NCI-H226 (cell line): ENCODE results near the gene ARHGAP40.
"Not testable (repeated sequence)": the region's sequence is repeated elsewhere in the genome, so short reads cannot be mapped to it uniquely, and the experiment has no call there.

Experiments used
- DNase-seq: peaks from one replicate; pipeline ENCODE4 v3.0.0-alpha.2; 2015

ARHGAP40 gene

DNA sequence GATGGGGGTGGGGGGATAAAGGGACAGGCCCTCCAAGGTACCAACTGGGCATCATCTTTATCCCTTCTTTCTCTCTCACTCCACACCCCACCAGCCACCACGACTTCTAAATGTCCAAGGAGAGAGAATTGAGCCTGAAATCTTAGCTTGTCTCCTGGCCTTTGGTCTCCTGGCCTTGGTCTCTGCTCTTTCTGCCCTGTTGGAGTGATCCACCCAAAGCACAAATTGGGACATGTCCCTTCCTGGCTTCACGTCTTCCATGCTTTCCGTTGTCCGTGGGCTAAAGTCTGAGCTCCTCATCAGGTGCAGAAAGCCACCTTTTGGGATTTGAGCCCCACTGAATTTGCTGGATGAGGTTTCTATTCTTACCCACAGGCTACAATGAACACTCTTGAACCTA, 12.3 kb upstream of the ARHGAP40 start:
- no peak for DNase-seq

DNA sequence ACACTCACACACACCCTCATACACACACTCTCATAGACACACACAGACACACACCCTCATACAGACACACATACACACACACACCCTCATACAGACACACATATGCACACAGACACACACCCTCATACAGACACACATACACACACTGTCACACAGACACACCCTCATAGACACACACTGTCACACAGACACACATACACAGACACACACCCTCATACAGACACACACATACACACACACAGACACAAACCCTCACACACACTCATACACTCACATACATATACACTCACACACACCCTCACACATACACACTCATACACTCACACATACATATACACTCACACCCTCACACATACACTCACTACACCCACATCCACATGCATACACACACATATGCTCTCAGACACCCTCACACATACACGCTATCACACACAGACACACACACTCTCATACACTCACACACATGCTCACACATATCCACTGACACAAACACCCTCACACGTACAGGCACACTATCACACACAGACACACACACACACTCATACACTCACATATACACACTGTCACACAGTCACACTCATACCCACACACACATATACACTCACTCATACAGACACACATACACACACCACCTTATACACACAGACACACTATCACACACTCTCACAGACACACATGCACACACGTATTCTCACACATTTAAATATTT, 11.5 kb upstream of the ARHGAP40 start:
- DNase-seq: no peak

DNA sequence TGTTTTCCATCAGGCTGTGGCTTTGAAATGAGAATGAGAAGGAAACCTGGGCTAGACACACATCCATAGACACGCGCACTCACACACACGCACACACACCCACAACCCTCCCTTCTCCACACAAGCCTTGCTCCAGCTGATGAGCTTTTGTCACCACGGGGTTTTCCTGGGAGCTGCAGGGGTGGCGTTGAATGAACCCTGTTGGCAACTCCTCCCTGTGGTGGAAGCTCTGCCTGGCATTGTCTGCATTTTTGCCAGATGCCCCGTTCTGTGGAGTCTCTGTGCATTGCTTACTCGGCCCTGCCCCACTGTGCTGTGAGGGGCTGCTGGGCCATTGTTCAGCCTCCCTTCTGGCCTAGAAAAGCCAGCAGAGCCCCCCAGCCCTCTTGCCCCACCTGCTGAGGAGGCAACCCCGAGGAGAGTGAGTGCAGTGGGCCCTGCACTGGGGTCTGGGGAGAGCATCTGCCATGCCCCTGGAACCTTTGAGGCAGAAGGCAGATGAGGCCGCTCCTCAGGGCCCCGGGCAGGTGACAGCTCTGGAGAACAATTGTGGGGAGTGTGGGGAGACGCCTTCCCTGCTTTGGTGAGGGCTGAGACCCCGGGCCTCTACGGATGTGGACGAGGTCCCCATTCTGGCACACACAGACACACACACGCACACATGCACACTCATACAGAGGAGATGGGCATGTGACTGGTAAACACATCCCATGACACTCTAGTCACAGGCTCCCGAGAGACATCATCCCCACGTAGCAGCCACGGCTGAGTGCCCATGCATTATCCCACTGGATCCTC, 10.7 kb upstream of the ARHGAP40 start:
- DNase-seq: no peak

DNA sequence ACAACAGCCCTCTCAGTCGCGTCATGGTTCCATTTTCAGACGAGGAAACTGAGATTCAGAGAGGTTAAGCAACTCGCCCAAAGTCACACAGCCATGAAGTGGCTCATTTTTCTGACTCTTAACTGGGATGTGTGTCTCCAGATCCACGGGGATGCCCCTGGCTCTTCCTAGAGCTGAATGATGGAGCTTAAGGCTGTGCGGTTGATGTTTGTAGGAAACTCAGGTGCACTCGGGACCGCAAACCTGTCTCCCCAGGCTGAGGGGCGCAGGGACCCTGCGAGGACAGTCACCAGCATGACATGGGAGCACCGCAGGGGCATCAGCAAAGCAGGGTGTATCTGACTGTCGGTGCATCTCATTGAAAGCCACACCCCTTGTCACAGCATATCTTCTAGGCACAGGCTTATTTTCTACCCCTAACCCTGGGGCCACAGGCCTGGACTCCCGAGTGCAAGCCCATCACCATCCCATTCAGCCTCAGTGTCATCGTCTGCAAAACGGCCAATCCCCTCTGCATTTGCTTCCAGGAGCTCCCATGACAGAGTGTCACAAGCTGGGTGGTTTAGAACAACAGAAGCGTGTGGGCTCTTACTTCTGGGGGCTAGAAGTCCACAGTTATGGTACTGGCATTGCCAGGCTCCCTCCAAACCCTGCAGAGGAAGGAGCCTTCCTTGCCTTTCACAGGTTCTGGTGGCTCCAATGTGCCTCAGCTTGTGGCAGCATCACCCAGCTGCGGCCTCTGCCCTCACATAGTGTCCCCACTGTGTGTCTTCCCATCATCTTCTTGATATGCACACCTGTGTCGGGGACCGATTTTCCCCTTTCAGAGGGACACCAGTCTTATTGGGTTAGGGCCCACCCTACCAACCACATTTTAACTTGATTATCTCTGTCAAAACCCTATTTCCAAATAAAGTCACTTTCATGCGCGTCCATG, 9.9 kb upstream of the ARHGAP40 start:
- DNase-seq: no peak

DNA sequence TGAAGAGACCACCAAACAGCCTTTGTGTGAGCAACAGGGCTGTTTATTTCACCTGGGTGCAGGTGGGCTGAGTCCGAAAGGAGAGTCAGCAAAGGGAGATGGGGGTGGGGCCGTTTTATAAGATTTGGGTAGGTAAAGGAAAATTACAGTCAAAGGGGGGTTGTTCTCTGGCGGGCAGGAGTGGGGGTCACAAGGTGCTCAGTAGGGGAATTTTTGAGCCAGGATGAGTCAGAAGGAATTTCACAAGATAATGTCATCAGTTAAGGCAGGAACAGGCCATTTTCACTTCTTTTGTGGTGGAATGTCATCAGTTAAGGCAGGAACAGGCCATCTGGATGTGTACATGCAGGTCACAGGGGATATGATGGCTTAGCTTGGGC, 9.2 kb upstream of the ARHGAP40 start:
- not testable (repeated sequence) for DNase-seq

DNA sequence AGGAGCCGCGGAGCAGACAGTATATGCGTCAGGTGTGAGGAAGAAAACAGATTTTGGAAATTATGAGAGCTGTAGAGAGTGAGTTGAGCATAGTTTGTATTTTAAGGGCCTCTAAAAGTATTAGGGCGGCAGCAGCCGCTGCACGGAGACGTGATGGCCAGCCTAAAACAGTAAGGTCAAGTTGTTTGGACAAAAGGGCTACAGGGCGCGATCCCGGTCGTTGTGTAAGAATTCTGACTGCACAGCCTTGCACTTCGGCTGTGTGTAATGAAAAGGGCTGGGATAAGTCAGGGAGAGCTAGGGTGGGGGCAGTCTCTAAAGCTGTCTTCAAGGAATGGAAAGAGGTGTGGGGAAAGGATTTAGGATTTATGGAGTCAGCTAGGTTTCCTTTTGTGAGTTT, 7.3 kb upstream of the ARHGAP40 start:
- not testable (repeated sequence) for DNase-seq

DNA sequence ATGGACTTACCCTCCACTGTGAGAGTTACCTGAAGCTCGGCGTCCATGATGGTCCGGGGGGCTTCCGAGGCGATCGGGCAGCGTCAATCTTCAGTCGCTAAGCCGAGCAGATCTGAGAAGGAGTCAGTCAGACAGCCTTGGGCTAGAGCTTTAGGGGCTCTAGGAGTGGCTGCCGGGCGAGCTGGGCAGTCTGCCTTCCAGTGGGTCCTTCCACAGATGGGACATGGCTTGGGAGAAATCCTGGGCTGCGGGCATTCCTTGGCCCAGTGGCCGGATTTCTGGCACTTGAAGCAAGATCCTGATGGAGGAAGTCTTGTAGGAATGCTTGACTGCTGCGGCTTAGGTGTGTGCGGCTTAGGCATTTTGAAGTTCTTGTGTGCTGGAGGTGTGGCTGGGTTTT, 5.7 kb upstream of the ARHGAP40 start:
- DNase-seq: not testable (repeated sequence)

DNA sequence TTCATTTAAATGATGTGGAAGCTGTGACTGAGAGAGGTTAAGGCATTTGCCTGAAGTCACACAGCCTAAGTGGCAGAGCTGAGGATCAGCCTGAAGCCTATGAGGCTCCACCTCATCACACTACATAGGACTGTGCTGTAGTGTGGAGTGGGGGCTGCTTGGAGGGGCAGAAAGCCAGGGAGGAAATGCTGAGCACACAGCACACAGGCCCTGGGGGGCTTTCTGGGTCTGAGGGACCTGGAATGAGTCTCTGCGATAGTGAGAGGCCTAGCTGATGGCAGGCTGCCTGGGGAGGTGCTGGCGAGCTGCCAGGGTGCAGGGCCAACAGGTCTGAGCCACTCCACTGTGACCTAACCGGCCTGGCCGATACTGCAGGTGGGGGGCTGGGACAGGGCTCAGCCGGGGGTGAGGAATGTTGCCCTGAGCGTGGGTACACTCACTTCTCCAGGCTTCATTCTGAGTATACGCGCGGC, 2.2 kb upstream of the ARHGAP40 start:
- DNase-seq: no peak

DNA sequence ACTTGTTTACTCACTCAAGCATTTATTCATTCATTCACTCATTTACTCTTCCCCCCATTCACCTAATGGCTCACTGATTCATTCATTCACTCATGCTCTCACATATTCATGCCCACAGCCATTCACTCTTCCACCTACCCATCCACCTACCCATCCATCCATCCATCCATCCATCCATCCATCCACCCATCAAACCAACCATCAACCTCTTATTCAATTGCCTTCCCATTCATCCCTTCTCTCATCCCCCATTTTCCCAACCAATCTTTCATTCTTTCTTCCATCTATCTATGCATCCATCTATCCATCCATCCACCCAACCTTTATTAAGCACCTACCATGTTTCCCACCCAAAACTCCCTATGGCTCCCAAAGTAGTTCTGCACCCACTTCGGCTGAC, 1.6 kb upstream of the ARHGAP40 start:
- no peak for DNase-seq

DNA sequence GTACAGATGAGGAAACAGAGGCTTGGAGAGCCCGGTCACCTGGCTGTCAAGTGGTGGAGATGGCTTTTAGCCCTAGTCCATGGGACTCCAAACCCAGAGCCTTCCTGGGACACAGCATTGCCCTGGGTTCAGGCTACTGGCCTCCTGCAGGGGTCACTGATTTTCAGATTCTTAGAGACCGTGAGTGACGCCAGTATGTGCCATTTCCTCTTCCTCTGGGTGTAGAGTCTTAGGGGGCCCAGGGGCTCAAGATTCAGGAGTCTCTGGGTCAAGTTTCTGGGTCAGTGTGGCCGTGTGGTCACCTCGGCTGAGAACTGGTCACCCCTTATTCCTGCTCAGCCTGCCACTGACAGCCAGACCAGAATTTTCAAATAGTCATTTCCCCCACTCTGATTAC, 574 bp downstream of the ARHGAP40 start:
- no peak for DNase-seq

DNA sequence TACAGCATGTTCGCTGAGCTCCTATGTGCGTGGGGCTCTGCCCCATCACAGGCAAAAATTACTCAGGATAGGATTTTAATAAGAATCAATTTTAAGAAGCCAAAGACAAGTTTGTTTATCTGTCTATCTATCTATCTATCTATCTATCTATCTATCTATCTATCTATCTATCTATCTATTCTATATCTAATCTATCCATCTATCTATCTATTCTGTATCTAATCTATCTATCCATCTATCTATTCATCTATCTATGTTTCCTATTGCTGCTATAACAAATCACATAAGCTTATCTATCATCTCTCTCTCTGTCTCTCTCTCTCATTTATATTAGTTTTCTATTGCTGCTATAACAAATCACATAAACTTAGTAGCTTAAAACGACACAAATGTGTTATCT, 1.7 kb downstream of the ARHGAP40 start:
- DNase-seq: no peak

DNA sequence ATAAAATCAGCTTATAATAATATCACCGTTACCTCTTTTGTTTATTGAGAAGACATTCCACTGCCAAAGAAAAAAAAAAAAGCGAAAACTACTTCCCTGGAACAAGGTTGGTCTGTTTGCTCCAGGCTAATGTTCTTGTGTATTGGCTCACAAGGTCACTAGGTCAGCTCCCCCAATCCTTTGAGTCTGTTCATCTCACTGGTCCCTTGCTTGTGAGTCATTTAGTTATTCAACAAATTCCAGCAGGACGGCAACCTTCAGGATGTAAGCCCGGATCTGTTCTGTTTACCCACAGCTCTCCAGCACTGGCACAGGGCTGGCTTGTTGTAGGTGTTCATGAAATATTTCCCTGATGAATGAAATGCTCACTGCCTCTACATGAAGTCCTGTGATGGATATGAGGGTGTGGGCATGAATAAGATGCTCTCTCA, 3.3 kb downstream of the ARHGAP40 start:
- DNase-seq: peak; percentile 63

DNA sequence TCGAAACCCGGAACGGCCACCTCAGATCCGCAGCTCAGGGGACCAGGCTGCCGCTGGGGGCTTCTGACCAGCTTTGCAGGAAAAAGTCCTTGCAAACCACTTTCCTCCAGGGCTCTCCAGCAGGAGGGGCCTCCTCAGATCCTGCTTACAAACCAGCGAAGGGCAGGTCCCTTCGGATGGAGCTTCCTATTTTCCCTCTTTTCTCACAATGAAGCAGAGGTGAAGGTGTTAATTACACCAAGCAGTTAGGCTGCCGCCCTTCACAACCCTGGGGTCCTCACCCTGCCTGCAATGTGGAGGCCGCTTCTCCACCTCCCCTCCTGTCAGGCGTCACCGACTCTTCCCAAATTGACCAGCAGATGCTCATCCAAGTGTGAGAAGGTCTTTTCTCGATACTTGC, 5.7 kb downstream of the ARHGAP40 start:
- DNase-seq: no peak

DNA sequence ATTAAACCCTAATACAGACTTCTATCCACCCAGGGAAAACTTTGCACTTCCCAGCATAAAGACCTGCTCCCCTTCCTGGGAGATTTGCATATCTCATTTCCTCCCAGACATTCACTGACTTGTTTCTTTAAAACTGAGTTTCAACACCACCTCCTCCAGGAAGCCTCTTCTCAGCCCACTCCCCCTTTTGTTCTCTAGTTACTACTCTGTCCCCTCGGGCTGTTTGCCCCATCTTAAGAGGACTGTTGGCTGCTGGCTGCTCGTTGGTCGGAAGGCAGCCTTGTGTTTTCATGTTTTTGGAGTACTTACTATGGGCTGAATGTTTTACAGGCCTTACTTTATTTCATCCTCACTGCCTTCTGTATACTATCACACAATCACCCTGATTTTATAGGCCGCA, 6.6 kb downstream of the ARHGAP40 start:
- no peak for DNase-seq

DNA sequence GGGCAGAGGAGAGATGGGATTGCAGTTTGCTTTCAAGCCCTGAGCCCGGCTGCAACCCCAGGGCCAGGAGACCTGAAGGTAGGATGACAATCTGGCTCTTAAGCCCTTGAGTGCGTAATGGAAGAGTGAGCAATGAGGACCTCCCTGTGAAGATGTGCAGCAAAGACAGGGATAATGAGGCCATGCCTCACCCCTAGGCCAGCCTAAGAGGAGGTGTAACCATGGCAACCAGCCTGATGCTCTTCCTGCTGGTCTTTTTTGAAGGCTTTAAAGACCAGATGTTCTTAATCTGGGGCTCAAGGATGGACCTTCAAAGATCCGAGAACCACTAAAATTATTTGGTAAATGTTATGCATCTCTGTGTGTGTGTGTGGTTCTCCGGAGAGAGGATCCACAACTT, 8.2 kb downstream of the ARHGAP40 start:
- DNase-seq: no peak

DNA sequence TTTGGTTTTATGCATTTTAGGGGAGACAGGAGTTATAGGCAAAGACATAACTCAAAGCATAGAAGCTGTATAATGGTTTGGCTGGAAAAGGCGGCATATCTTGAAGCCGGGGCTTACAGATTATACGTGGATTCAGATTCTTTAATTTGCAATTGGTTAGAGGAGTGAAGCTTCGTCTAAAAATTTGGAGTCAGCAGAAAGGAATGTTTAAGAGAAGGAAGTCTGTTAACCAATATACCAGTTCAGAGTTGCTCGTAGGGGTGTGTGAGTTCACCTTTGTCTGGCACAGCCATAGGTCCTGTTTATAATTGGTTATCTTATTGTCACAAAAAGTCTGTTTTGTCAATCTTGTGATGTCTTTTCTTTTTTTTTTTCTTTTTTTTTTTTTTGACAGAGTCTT, 8.9 kb downstream of the ARHGAP40 start:
- peak; percentile 68 for DNase-seq

DNA sequence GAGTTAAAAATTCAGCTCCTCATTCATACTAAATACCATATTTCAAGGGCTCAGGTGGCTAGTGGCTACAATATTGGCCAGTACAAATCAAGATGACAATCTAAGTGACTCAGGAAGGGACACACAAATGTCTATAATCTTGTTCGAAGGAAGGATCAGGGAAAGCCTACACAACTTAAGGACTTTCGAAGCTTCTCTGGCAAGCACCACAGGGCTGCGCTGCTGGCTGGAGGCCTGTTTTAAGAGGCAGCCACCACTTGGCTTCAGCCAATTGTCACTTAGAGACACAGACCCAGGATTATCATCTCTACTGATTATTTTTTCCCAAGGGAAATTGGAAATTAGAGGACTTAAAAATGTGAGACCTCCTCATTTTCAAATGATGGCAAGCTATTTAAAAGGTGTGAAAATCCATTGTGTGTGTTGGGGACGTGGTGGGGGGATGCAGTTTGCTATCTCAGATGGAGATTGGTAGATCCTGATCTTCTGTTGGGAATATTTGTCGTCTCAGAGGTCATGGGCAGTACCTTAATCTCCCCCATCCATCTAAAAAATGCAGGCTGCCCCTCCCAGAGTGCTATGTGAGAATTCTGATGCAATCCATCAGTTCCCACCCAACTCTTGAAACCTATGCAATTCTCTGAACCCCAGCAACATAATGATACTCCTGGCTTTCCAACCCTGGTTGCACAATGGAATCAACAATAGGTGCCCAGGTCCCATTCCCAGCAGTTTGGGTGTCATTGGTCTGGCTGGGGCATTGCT, 11.3 kb downstream of the ARHGAP40 start:
- DNase-seq: no peak

DNA sequence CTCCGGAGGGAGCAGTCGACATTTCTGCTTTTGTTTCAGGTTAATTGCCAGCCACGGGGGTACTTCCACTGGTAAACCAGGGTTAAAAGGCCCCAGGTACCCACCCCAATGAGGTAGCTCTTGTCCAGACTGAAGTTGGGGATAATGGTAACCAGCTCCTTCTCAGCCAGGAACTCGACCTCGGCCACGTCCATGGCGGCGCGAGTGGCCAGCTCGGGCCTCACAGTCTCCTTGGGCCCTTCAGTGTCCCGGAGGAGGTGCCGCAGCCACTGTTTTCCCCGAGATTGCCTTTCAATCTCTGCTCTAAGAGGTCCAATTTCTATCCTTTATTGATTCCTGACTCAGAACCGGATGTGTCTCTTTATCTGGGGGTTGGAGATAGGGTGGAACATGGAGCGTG, 13.7 kb downstream of the ARHGAP40 start:
- DNase-seq: no peak

DNA sequence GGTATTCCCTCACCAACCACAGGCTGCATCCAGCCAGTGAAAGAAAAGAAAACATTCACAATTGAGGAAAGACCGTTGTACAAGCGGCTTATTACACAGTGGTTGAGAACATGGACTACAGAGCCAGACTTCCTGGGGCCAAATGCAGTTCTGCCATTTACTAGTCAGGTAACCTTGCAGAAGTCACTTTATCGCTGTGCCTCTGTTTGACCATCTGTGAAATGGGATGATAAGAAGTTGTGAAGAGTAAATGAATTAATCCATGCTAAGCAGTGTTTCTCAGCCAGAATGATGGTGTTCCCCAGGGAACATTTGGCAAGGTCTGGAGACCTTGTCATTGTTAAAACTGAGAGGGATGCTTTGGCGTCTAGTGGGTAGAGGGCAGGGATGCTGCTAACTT, 14.8 kb downstream of the ARHGAP40 start:
- DNase-seq: no peak

DNA sequence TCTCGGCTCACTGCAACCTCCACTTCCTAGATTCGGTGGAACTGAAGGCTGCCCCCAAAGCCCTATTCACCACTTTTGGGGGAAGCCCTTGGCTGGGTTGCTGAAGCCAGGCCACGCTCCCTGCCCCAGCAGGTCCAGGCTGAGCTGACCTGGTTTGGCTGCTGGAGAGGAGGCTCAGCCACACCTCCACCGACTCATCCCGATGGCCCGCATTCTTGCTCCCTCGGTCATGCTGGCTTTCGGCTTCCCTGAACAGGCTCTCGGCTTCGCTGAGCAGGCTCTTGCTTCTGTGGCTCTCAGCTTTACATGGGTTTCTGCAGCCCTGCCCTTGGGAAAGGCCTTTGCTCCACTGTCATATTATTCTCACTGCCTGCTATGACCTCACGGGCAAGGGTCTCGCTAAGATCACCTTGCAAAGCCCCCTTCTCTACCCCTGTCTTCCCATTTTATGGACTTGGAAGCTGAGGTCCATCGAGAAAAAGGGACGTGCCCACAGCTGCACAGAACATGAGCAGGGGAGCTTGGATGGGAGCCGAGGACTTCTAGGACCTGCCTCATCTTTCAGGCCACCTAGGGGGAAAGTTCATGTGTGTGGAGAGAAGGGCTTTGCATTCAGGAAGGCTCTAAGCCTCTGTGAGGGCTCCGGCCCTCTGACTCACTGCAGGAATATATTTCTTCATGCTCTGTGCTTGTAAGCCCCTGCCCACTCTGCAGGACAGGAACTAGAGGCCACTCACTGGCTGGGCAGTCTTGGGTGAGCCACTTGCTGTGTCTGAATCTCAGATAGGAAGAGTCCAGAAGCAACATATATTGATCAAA, 15.6 kb downstream of the ARHGAP40 start:
- DNase-seq: peak; percentile 65

DNA sequence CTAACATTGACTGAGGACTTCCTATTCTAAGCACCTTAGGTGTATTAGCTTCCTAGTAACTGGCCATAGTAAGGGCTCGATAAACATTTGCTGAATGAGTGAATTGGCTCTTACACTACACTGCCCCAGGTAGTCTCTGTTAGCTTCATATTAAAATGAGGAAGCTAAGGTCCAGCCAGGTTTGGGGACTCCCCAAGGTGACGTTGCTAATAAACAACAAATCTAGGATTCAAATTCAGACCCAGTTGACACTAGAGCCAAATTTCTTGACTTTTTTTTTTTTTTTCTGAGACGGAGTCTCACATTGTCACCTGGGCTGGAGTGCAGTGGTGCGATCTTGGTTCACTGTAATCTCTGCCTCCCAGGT, 16.2 kb downstream of the ARHGAP40 start:
- no peak for DNase-seq

DNA sequence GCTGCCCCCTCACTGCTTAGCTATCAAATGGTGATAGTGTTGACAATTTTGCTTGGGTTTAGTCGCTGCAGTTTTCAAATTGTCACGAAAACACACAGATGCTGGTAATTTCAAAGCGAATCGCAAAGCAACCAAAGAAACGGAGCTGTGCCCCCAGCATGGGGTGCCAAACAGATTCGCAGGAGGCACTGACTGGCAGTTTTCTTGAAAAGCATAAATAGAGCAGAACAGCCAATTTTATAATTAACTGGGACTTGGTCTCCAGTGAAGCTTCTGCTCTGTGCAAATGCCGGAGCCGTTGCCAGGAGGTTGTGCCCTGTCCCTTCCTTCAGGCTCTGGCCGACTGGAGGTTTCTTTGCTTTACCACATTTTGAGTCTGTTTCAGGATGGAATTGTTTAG, 18.8 kb downstream of the ARHGAP40 start:
- no peak for DNase-seq
